GM12891 (cell line): ENCODE data around the gene RAB8B.

Experiments
- DNase-seq: peaks from one replicate; pipeline ENCODE4 v3.0.0; 2011; ENCODE audit warnings: low spot score; ENCODE audit not compliant: insufficient read length
- FAIRE-seq: peaks from 2 replicates; lab custom pipeline; 2011; peaks lifted over from hg19 to GRCh38; lab: Jason Lieb, UNC
- PAX5 ChIP-seq: IDR thresholded peaks from 2 replicates; pipeline ENCODE4 v1.6.1; 2011; ENCODE audit warnings: low read length, moderate library complexity, mild to moderate bottlenecking; ENCODE audit not compliant: insufficient read depth, severe bottlenecking
- POLR2A ChIP-seq: IDR thresholded peaks from 2 replicates; pipeline ENCODE4 v1.6.1; 2011; ENCODE audit warnings: low read depth, low read length, control low read depth
- POLR2AphosphoS5 ChIP-seq: IDR thresholded peaks from 2 replicates; pipeline ENCODE4 v1.6.1; 2011; ENCODE audit warnings: low read depth, low read length, control low read depth
- POU2F2 ChIP-seq: IDR thresholded peaks from 2 replicates; pipeline ENCODE4 v1.6.1; 2011; ENCODE audit warnings: low read depth, mild to moderate bottlenecking, control low read depth, low read length, moderate library complexity
- SPI1 ChIP-seq: IDR thresholded peaks from 2 replicates; pipeline ENCODE4 v1.6.1; 2011; ENCODE audit warnings: low read depth, low read length, control low read depth
- TAF1 ChIP-seq: IDR thresholded peaks from 2 replicates; pipeline ENCODE4 v1.6.1; 2011; ENCODE audit warnings: low read depth, low read length, control low read depth

The RAB8B gene

GRCh38 chr15:63299943-63300575 lies 110.7 kb downstream of the RAB8B start:
- FAIRE-seq (no peak), DNase-seq (no peak)
- TF ChIP-seq POLR2A: no peak
- TF ChIP-seq PAX5: no peak
- TF ChIP-seq TAF1: no peak

GRCh38 chr15:63301088-63301487 lies 111.7 kb downstream of the RAB8B start:
- FAIRE-seq: no peak
- no peak for TF ChIP-seq POLR2AphosphoS5
- TF ChIP-seq TAF1: no peak
- TF ChIP-seq SPI1: no peak
- no peak for TF ChIP-seq POLR2A
- no peak for TF ChIP-seq POU2F2
- no peak for TF ChIP-seq PAX5
- no peak for DNase-seq

DNA sequence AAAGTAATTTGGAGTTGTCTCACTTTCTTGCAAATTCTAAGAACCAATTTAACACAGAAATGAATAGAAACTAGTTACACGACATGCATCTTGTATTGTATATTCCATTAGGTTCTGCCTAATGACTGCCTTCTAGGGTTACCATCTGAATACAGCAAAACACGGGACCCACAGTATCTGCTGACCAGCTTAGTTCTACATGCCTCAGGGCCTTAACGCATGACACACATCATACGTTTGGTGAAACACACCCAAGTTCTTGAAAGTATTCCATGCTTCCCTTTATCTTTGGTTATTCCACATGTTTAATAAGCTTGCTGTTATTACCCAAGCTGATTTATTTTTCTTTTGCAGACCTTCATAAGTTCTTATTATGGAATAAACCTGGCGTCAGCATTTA lies 115.9 kb downstream of the RAB8B start:
- TF ChIP-seq PAX5 (no peak), POU2F2 (no peak), TAF1 (no peak)
- DNase-seq (no peak), FAIRE-seq (no peak)

- DNase-seq: no peak
- TF ChIP-seq TAF1: no peak
- TF ChIP-seq PAX5: no peak
- TF ChIP-seq SPI1: no peak
- no peak for TF ChIP-seq POLR2AphosphoS5
- TF ChIP-seq POLR2A: no peak
- no peak for TF ChIP-seq POU2F2
- FAIRE-seq: no peak
Observed at GRCh38 chr15:63306492-63307073, 117.2 kb downstream of the RAB8B start.

GRCh38 chr15:63308491-63308890 lies 119.1 kb downstream of the RAB8B start:
- no peak for FAIRE-seq
- DNase-seq: no peak
- TF ChIP-seq PAX5 (no peak), POLR2AphosphoS5 (no peak), POLR2A (no peak), SPI1 (no peak), TAF1 (no peak), POU2F2 (no peak)

- TF ChIP-seq PAX5 (no peak), POU2F2 (no peak), SPI1 (no peak), TAF1 (no peak), POLR2A (no peak), POLR2AphosphoS5 (no peak)
- DNase-seq (no peak), FAIRE-seq (no peak)
Observed at GRCh38 chr15:63308947-63309346, 119.5 kb downstream of the RAB8B start.

GRCh38 chr15:63310646-63311045 lies 121.2 kb downstream of the RAB8B start:
- no peak for TF ChIP-seq TAF1
- no peak for TF ChIP-seq SPI1
- TF ChIP-seq POLR2AphosphoS5: no peak
- no peak for TF ChIP-seq POU2F2
- DNase-seq (no peak), FAIRE-seq (no peak)

GRCh38 chr15:63312286-63312685 lies 122.9 kb downstream of the RAB8B start:
- no peak for FAIRE-seq
- no peak for DNase-seq
- TF ChIP-seq POU2F2: no peak
- TF ChIP-seq POLR2A: no peak
- no peak for TF ChIP-seq SPI1
- no peak for TF ChIP-seq TAF1
- TF ChIP-seq PAX5: no peak
- no peak for TF ChIP-seq POLR2AphosphoS5

- no peak for DNase-seq
- TF ChIP-seq POLR2AphosphoS5 (no peak), SPI1 (no peak), TAF1 (no peak), PAX5 (no peak), POU2F2 (no peak), POLR2A (no peak)
- no peak for FAIRE-seq
Observed at GRCh38 chr15:63313825-63314224, 124.4 kb downstream of the RAB8B start.

DNA sequence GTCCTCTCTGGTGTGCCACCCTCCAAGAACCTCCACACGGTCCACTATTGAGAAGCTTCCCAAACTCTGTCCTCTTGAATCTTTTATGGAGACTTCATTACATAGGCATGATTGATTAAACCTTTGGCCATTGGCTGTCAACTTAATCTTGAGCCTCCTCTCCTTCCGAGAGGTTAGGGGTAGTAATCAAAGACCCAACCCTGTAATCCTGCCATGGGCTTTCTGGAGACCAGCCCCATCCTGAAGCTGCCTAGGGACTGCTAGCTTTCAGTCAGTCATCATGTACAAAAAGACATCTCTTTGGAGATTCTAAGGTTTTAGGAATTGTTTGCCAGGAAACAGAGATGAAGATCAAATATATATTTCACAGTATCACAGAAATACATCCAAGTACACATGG lies 125.0 kb downstream of the RAB8B start:
- no peak for FAIRE-seq
- DNase-seq: no peak
- TF ChIP-seq POLR2AphosphoS5: no peak
